ENCODE measurements around the gene MOGAT2.
"Not testable (repeated sequence)": the region's sequence is repeated elsewhere in the genome, so short reads cannot be mapped to it uniquely, and the experiment has no call there.

MOGAT2 gene

GRCh38 chr11:75717608-75718418, at the start of gene MOGAT2:
MOGAT2 (plus strand) TSS chr11:75717838; CDS start chr11:75717889, 51 bp downstream.
- DNase-seq (ENCODE audit: low read depth): no peak

GRCh38 chr11:75668451-75669297, 49.0 kb upstream of the MOGAT2 start, which contains the start of gene MAP6:
MAP6 (minus strand) TSS chr11:75669038; CDS start chr11:75668369, 669 bp downstream.
- no peak for DNase-seq (ENCODE audit: low read depth)

- no peak for DNase-seq (ENCODE audit: low read depth)
Observed at GRCh38 chr11:75673977-75674582, 43.6 kb upstream of the MOGAT2 start.

GRCh38 chr11:75677275-75677674, 40.4 kb upstream of the MOGAT2 start:
- DNase-seq (ENCODE audit: low read depth): no peak

GRCh38 chr11:75677909-75678308, 39.7 kb upstream of the MOGAT2 start:
- no peak for DNase-seq (ENCODE audit: low read depth)

GRCh38 chr11:75678620-75679259, 38.9 kb upstream of the MOGAT2 start:
- DNase-seq (ENCODE audit: low read depth): no peak

GRCh38 chr11:75679566-75679965, 38.1 kb upstream of the MOGAT2 start:
- DNase-seq (ENCODE audit: low read depth): no peak

GRCh38 chr11:75683856-75684255, 33.8 kb upstream of the MOGAT2 start:
- DNase-seq (ENCODE audit: low read depth): not testable (repeated sequence)

- DNase-seq (ENCODE audit: low read depth): peak; percentile 15
Observed at GRCh38 chr11:75689863-75690609, 27.6 kb upstream of the MOGAT2 start.

- no peak for DNase-seq (ENCODE audit: low read depth)
Observed at GRCh38 chr11:75691804-75692203, 25.8 kb upstream of the MOGAT2 start.

- no peak for DNase-seq (ENCODE audit: low read depth)
Observed at GRCh38 chr11:75697906-75698581, 19.6 kb upstream of the MOGAT2 start.

- DNase-seq (ENCODE audit: low read depth): no peak
Observed at GRCh38 chr11:75700940-75701339, 16.7 kb upstream of the MOGAT2 start.

GRCh38 chr11:75703695-75704237, 13.9 kb upstream of the MOGAT2 start:
- DNase-seq (ENCODE audit: low read depth): no peak

GRCh38 chr11:75705541-75705940, 12.1 kb upstream of the MOGAT2 start:
- DNase-seq (ENCODE audit: low read depth): no peak

GRCh38 chr11:75706260-75706729, 11.3 kb upstream of the MOGAT2 start:
- peak; percentile 35 for DNase-seq (ENCODE audit: low read depth)

- DNase-seq (ENCODE audit: low read depth): no peak
Observed at GRCh38 chr11:75714211-75714610, 3.4 kb upstream of the MOGAT2 start.

- DNase-seq (ENCODE audit: low read depth): no peak
Observed at GRCh38 chr11:75715688-75716087, 1.9 kb upstream of the MOGAT2 start.

- no peak for DNase-seq (ENCODE audit: low read depth)
Observed at GRCh38 chr11:75716659-75717058, 979 bp upstream of the MOGAT2 start.

GRCh38 chr11:75718419-75719339, 1.0 kb downstream of the MOGAT2 start:
- DNase-seq (ENCODE audit: low read depth): no peak

All from HS-27A (cell line).